NCI-H2196 treated with DMSO at 0.1 percent for 48 hours (cell line): ENCODE measurements around the gene DLX2.

Experiments
- DNase-seq: peaks from one replicate; lab custom pipeline; 2025; ENCODE audit not compliant: unreplicated experiment; lab: John Stamatoyannopoulos, UW

The DLX2 gene

DNA sequence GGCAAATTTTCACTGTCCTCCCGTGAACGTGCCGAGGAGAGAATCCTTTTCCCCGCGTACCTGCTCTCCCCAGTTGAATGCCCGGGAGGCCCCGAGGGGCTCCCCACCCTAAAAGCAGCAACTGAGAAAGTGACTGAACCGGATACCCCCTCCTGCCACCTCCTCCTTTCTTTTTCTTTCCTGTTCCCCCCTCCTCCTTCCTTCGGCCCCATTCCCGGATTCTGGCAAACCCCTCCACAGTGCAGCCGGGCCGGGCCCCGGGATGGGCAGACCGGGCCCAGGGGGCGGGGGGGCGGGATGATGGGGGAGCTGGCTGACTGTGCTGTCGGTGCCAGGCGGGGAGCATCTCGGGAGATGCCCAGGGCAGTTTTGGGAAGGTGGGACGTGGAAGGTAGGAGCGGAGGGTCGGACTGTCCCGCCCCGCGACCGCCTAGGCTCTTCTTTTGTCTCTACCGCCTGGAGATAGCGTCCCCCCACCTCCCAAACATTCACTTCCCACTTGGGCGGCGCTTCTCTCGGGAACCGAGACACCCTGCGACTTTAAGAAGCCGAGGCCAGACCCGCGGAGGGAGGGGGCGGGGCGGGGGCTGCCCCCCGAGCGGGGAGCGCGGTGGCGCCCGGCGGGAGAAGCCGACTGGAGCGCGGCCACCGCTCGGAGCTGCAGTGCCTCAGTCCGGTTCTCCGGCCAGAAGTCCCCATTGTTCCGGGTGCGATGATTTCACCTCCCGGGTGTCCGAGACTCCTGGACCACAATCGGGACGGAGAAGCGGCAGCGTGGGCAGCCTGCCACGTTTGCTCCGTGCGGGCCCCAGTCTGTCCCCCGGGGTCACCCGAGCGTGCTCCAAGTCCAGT is 8.2 kb downstream of the DLX2 start:
- no peak for DNase-seq

DNA sequence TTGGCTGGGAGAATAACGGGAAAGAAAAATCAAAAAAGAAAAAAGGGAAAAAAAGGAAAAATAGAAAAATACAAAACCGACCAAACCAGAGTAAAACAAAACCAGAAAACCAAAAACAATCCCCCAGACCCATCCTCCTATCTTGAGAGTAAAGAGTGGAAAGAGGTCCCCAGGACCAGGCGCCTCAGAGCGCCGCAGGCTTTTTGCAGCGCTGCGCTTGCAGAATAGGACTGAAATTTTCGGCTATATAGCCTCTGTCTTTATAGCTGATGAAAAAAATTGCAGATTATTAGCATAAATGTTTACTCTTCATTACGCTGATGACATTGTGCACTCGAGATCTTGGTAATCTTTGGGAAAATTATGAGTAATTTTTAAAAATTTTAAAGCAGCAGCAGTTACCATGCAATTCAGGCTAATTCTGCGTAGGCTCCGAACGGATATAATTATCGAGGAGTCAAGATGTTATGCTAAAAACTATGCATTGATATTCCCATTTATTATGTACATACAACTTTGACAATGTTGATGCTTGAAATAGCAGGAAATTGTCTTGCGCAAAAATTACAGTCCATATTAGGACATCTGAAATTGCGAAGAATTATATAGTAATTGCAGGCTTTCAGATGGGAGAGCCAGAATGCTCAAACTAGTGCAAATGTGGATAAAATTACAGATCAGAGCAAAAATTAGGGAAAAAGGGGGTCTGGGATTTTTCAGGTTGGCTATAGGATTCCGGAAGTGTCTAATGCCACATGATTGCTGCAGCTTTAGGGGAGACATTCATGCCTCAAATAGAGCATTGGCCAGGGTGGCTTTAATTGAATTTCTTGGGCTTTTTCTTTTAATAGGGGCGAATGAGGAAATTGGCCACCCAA is 9.0 kb downstream of the DLX2 start:
- no peak for DNase-seq

- no peak for DNase-seq
These were observed 9.8 kb downstream of the DLX2 start for GRCh38 chr2:172092716-172093415.

GRCh38 chr2:172091761-172092566 is 10.7 kb downstream of the DLX2 start:
- no peak for DNase-seq

GRCh38 chr2:172091000-172091641 is 11.6 kb downstream of the DLX2 start:
- no peak for DNase-seq

GRCh38 chr2:172090044-172090961 is 12.4 kb downstream of the DLX2 start:
- DNase-seq: no peak

DNA sequence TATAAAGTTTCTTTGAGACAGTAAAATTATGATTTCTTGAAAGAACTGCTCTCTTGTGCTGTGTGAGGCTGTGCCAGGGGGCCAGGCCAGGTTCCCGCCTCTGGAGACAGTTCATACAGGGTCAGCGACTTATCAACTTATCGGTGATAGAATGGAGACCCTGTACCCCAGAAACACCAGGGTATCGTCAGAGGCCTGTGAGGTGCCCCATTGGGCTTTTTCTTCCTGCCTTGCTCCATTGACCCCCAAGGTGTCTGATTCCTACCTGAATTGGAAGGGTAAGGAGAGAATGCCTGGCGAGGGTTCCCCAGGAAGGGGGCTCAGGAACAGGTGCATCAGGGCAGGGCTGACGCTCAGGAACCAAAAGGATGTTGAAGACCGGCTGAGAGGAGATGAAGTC is 13.1 kb downstream of the DLX2 start:
- DNase-seq: no peak

GRCh38 chr2:172089005-172089504 is 13.6 kb downstream of the DLX2 start:
- no peak for DNase-seq

GRCh38 chr2:172088245-172089004 is 14.3 kb downstream of the DLX2 start:
- DNase-seq: no peak

DNA sequence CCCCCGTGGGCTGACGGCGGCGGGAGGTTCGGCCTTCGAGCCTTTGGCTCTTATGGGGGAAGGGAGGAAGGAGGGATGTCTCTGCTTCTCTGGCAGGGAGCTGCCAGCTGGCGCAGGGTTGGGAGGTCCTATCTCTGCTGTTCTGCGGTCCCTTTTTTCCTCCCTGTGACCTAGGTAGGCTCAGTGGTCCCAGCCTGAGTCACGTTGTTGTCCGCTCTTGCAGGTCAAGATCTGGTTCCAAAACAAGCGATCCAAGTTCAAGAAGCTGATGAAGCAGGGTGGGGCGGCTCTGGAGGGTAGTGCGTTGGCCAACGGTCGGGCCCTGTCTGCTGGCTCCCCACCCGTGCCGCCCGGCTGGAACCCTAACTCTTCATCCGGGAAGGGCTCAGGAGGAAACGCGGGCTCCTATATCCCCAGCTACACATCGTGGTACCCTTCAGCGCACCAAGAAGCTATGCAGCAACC is 14.9 kb downstream of the DLX2 start:
- DNase-seq: no peak

GRCh38 chr2:172087207-172087779 is 15.4 kb downstream of the DLX2 start:
- DNase-seq: no peak

DNA sequence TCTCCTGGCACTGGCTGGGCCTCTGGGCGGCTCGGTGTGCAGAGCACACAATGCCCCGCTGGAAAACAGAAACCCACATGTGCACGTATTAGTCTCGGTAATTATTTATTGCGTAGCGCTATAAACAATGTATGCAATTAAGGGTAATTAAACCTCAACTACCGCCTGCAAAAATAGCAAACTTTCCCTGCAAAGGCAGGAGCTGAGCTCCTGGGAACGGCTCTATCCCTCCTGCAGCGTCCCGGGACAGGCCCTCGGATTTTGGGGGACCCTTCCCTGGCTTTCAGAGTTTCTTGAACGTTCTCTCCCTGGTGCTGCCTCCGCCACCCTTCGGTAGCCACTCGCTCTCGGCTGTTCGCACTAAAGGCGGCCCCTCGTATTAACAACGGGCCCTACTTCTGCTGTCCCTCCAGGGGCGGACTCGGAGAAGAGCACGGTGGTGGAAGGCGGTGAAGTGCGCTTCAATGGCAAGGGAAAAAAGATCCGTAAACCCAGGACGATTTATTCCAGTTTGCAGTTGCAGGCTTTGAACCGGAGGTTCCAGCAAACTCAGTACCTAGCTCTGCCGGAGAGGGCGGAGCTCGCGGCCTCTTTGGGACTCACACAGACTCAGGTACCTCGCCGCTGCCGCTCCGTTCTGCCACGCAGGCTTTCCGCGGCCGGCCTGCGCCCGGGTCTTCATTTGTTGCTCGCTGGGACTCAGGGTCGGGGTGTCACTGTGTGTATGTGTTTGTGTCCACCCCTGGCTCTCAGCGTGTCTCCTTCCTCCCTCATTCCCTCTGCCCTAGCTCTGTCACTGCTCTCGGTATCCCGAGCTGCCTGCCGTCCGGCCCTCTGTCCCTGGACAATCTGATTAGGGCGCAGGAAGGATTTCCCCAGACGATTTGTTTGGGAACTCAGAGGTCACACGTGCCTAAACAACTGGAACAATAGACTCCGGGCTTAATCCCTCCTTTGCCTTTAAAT is 16.2 kb downstream of the DLX2 start:
- DNase-seq: no peak

DNA sequence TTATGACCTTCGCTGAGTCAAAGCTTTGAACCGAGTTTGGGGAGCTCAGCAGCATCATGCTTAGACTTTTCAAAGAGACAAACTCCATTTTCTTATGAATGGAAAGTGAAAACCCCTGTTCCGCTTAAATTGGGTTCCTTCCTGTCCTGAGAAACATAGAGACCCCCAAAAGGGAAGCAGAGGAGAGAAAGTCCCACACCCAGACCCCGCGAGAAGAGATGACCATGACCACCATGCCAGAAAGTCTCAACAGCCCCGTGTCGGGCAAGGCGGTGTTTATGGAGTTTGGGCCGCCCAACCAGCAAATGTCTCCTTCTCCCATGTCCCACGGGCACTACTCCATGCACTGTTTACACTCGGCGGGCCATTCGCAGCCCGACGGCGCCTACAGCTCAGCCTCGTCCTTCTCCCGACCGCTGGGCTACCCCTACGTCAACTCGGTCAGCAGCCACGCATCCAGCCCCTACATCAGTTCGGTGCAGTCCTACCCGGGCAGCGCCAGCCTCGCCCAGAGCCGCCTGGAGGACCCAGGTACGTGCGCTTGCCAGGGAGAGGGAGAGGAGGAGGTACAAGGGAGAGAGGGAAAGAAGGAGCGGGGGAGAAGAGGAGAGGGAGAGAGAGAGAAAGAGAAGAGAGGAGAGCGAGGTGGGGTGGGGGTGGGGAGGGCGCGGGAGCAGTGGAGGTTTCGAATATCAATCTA is 17.1 kb downstream of the DLX2 start, which contains the start of gene DLX1:
TSS of gene DLX1 (plus strand) at position 48 of the 700 bp plus-strand sequence. CDS start at position 219, 171 bp downstream.
- DNase-seq: no peak

DNA sequence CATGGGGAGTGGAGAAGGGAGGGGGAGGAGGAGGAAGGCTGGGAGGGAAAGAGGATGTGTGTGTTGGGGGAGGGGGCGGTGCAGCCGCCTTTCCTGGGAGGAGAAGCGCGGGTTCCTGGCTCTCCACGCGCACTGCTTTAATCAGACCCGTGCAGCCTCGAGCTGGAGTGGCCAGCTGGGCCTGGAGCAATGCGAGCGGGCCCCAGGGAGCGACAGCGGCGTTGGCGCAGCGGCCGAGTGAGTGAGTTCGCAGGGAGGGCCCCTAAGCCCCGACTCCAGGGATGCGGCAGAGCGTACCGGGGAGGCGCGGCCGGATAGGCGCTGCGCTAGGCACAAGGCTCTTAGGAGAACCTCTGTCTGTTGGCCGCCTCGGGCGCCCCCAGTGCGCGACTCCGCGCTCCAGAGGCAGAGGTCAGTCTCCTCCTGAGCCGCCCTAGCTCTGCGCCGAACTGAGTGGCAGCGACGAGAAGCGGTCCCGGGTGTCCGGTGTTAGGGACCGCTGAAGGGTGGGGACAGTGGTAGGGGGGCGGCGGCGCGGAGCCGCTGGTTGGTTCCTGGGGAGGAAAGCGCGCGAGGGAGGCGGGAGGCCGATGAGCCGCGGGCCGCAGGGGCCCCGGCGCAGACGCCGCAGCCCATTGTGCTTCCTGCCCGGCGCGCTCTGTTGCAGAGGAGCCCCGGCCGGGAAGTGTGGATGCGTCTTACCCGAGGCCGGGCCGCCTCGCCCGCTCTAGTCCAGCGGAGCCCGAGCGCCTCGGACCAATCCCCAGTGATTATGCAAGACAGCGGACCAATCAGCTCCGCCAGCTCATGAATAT is 17.8 kb downstream of the DLX2 start:
- DNase-seq: peak; percentile 92

DNA sequence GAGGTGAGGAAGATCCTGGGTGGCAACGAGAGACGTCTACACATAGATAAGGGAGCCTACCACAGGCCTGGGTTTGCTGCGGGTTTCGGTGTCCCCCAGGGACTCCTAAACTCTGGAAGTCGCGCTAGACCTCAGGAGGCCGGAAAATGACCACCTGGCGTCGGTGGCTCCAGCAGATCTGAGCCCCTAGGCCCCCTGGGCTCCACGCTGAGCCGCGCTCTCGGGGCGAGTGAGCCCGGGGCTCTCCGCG is 18.4 kb downstream of the DLX2 start:
- no peak for DNase-seq
